ENCODE results near the gene SAPCD1.
A peak's percentile ranks its signal among the peaks of the same experiment; 100 is the strongest.
"Not testable (repeated sequence)": the region's sequence is repeated elsewhere in the genome, so short reads cannot be mapped to it uniquely, and the experiment has no call there.

Gene SAPCD1

GRCh38 chr6:31782126-31782855 is 19.8 kb downstream of the SAPCD1 start:
- H3K4me3 ChIP-seq (ENCODE audit: control insufficient read depth, low read depth, low read length), result no peak overlapping the region
- no peak for DNase-seq (ENCODE audit: low read depth)
- no peak for TF ChIP-seq CTCF (conservative IDR thresholded peaks at IDR 0.05; ENCODE audit: control insufficient read depth, insufficient read depth, low read depth, low read length)

GRCh38 chr6:31784098-31784925 is 21.9 kb downstream of the SAPCD1 start:
- TF ChIP-seq CTCF (conservative IDR thresholded peaks at IDR 0.05; ENCODE audit: control insufficient read depth, insufficient read depth, low read depth, low read length), result no peak

GRCh38 chr6:31785475-31785874 is 23.0 kb downstream of the SAPCD1 start:
- no peak for TF ChIP-seq CTCF (conservative IDR thresholded peaks at IDR 0.05; ENCODE audit: control insufficient read depth, insufficient read depth, low read depth, low read length)
- no peak for DNase-seq (ENCODE audit: low read depth)

More at GRCh38 chr6:31784098-31784925, 21.9 kb downstream of the SAPCD1 start:
- no peak for DNase-seq (ENCODE audit: low read depth)
- no peak overlapping the region for H3K4me3 ChIP-seq (ENCODE audit: control insufficient read depth, low read depth, low read length)

GRCh38 chr6:31791324-31792089 is 29.1 kb downstream of the SAPCD1 start:
- peak; percentile 72 for TF ChIP-seq CTCF (conservative IDR thresholded peaks at IDR 0.05; ENCODE audit: control insufficient read depth, insufficient read depth, low read depth, low read length)
- no peak overlapping the region for H3K4me3 ChIP-seq (ENCODE audit: control insufficient read depth, low read depth, low read length)
- peak; percentile 56 for DNase-seq (ENCODE audit: low read depth)

More at GRCh38 chr6:31785475-31785874, 23.0 kb downstream of the SAPCD1 start:
- no peak overlapping the region for H3K4me3 ChIP-seq (ENCODE audit: control insufficient read depth, low read depth, low read length)

GRCh38 chr6:31792090-31792374 is 29.6 kb downstream of the SAPCD1 start:
- no peak for TF ChIP-seq CTCF (conservative IDR thresholded peaks at IDR 0.05; ENCODE audit: control insufficient read depth, insufficient read depth, low read depth, low read length)
- DNase-seq (ENCODE audit: low read depth), result no peak
- H3K4me3 ChIP-seq (ENCODE audit: control insufficient read depth, low read depth, low read length), result no peak overlapping the region

GRCh38 chr6:31792761-31793171 is 30.3 kb downstream of the SAPCD1 start:
- no peak for TF ChIP-seq CTCF (conservative IDR thresholded peaks at IDR 0.05; ENCODE audit: control insufficient read depth, insufficient read depth, low read depth, low read length)
- no peak overlapping the region for H3K4me3 ChIP-seq (ENCODE audit: control insufficient read depth, low read depth, low read length)
- DNase-seq (ENCODE audit: low read depth), result peak; percentile 59

- not testable (repeated sequence) for DNase-seq (ENCODE audit: low read depth)
- peak overlapping the region; percentile 96 for H3K4me3 ChIP-seq (ENCODE audit: control insufficient read depth, low read depth, low read length)
Observed at GRCh38 chr6:31793927-31794245, 31.4 kb downstream of the SAPCD1 start.
